IMR-90 (cell line): ENCODE results near the gene VSIG10L. TPM values are rescaled to one million over a fixed set of nuclear protein-coding genes. Genes with fewer than 3 reads are reported as not detected.

Source experiments
- ATAC-seq: fragments of 200-7000 bp; cut with Tn5 transposase; 2 replicates; pipeline ENCODE4 v1.9.1; 2020; ENCODE audit warnings: low read depth, mild to moderate bottlenecking, moderate library complexity
- BruUV-seq: library from RNA; stranded (reverse); fragments of 400-500 nt; replicated peaks from 2 replicates; lab custom pipeline; 2021; lab: Mats Ljungman, UMichigan
- CTCF ChIA-PET: fragments of 300-600 bp; formaldehyde crosslinking; extraction: SDS; loops from one replicate; lab custom pipeline; 2021; ENCODE audit warnings: antibody characterized with exemption; lab: Yijun Ruan, JAX
- POLR2A ChIA-PET: fragments of 300-600 bp; sonication (Branson Sonifier 250); formaldehyde crosslinking; loops from one replicate; lab custom pipeline; 2022; ENCODE audit warnings: antibody characterized with exemption; ENCODE audit not compliant: unreplicated experiment; lab: Charles Lee
- DNase-seq: peaks from one replicate; pipeline ENCODE4 v3.0.0; 2013
- H2AFZ ChIP-seq: replicated peaks from 2 replicates; pipeline ENCODE3; 2013; ENCODE audit warnings: low read length, mild to moderate bottlenecking; ENCODE audit not compliant: poor library complexity
- H2AK5ac ChIP-seq: 2 replicates; pipeline ENCODE4 v1.6.1; 2013; ENCODE audit warnings: low read depth, low read length, inconsistent platforms
- H2AK9ac ChIP-seq: replicated peaks from 2 replicates; pipeline ENCODE3; 2013; ENCODE audit warnings: mild to moderate bottlenecking, low read depth, low read length, moderate library complexity; ENCODE audit not compliant: poor library complexity
- H2BK120ac ChIP-seq: 2 replicates; pipeline ENCODE4 v1.6.1; 2013; ENCODE audit warnings: low read depth, low read length, inconsistent platforms
- H2BK15ac ChIP-seq: 3 replicates; pipeline ENCODE4 v1.6.1; 2013; ENCODE audit warnings: low read depth, low read length, inconsistent platforms
- H2BK20ac ChIP-seq: 2 replicates; pipeline ENCODE4 v1.6.1; 2013; ENCODE audit warnings: low read depth, mild to moderate bottlenecking, inconsistent platforms, low read length, moderate library complexity
- H2BK5ac ChIP-seq: 2 replicates; pipeline ENCODE4 v1.6.1; 2013; ENCODE audit warnings: mild to moderate bottlenecking, low read depth, low read length, inconsistent platforms; ENCODE audit not compliant: poor library complexity, severe bottlenecking
- H3K14ac ChIP-seq: replicated peaks from 2 replicates; pipeline ENCODE4 v1.6.1; 2013; ENCODE audit warnings: low read depth, low read length, inconsistent platforms
- H3K18ac ChIP-seq: 2 replicates; pipeline ENCODE4 v1.6.1; 2013; ENCODE audit warnings: low read depth, low read length, control low read depth
- H3K23ac ChIP-seq: 2 replicates; pipeline ENCODE4 v1.6.1; 2013; ENCODE audit warnings: low read depth, low read length, inconsistent platforms
- H3K27ac ChIP-seq: 2 replicates; pipeline ENCODE4 v1.5.1; 2013; ENCODE audit warnings: mild to moderate bottlenecking, control low read depth, low read length; ENCODE audit not compliant: insufficient read depth
- H3K27me3 ChIP-seq: 2 replicates; pipeline ENCODE4 v1.6.1; 2013; ENCODE audit warnings: low read length; ENCODE audit not compliant: control insufficient read depth, insufficient read depth
- H3K36me3 ChIP-seq: 2 replicates; pipeline ENCODE4 v1.6.1; 2013; ENCODE audit warnings: low read length, mixed read lengths; ENCODE audit not compliant: control insufficient read depth, insufficient read depth
- H3K4ac ChIP-seq: 2 replicates; pipeline ENCODE4 v1.6.1; 2013; ENCODE audit warnings: low read depth, low read length, inconsistent platforms
- H3K4me1 ChIP-seq: 2 replicates; pipeline ENCODE4 v1.6.1; 2013; ENCODE audit warnings: low read length, mixed read lengths; ENCODE audit not compliant: control insufficient read depth, insufficient read depth
- H3K4me2 ChIP-seq: 2 replicates; pipeline ENCODE4 v1.6.1; 2013; ENCODE audit warnings: low read depth, mild to moderate bottlenecking, control low read depth, low read length, moderate library complexity
- H3K4me3 ChIP-seq: 2 replicates; pipeline ENCODE4 v1.5.1; 2013; ENCODE audit warnings: low read depth, mild to moderate bottlenecking, control low read depth, low read length, moderate library complexity; ENCODE audit not compliant: insufficient read depth
- H3K56ac ChIP-seq: 2 replicates; pipeline ENCODE4 v1.6.1; 2013; ENCODE audit warnings: low read length, inconsistent platforms; ENCODE audit not compliant: insufficient read depth; ENCODE audit errors: extremely low read depth
- H3K79me1 ChIP-seq, 2 experiments: 2 replicates each; pipeline ENCODE4 v1.6.1; 2013; ENCODE audit warnings: low read length in 2 of 2, inconsistent platforms in 1 of 2, low read depth in 1 of 2
- H3K9ac ChIP-seq: 2 replicates; pipeline ENCODE4 v1.6.1; 2013; ENCODE audit warnings: low read depth, low read length, control low read depth
- H3K9me1 ChIP-seq: 2 replicates; pipeline ENCODE4 v1.6.1; 2013; ENCODE audit warnings: low read length, inconsistent platforms; ENCODE audit not compliant: insufficient read depth
- H3K9me3 ChIP-seq: 2 replicates; pipeline ENCODE4 v1.6.1; 2013; ENCODE audit warnings: low read length; ENCODE audit not compliant: control insufficient read depth, insufficient read depth
- H4K20me1 ChIP-seq: 2 replicates; pipeline ENCODE4 v1.6.1; 2013; ENCODE audit warnings: low read length, inconsistent platforms; ENCODE audit not compliant: insufficient read depth
- H4K5ac ChIP-seq: 2 replicates; pipeline ENCODE4 v1.6.1; 2013; ENCODE audit warnings: mild to moderate bottlenecking, low read depth, low read length, control low read depth
- H4K8ac ChIP-seq, 2 experiments: 2 replicates each; pipeline ENCODE4 v1.6.1; 2013; ENCODE audit warnings: low read depth in 2 of 2, low read length in 2 of 2, control low read depth in 1 of 2, inconsistent platforms in 1 of 2
- H4K91ac ChIP-seq: 2 replicates; pipeline ENCODE4 v1.6.1; 2013; ENCODE audit warnings: low read depth, low read length, inconsistent platforms; ENCODE audit not compliant: insufficient read depth
- BHLHE40 ChIP-seq: fragments of 150-350 bp; IDR thresholded peaks from 2 replicates; pipeline ENCODE4 v1.6.1; 2016; ENCODE audit warnings: mild to moderate bottlenecking, low read depth, low read length
- ELK1 ChIP-seq: fragments of 150-350 bp; IDR thresholded peaks from 2 replicates; pipeline ENCODE4 v1.6.1; 2016; ENCODE audit warnings: low read depth, mild to moderate bottlenecking, low read length, moderate library complexity, borderline replicate concordance
- FOS ChIP-seq: fragments of 150-350 bp; IDR thresholded peaks from 2 replicates; pipeline ENCODE4 v1.6.1; 2016; ENCODE audit warnings: low read depth, low read length
- MAZ ChIP-seq: IDR thresholded peaks from 2 replicates; pipeline ENCODE4 v1.6.1; 2012; ENCODE audit warnings: low read depth, mild to moderate bottlenecking, low read length, improper control_type of control experiment, moderate library complexity, borderline replicate concordance
- NFE2L2 ChIP-seq: fragments of 150-350 bp; IDR thresholded peaks from 2 replicates; pipeline ENCODE4 v1.6.1; 2016; ENCODE audit warnings: low read depth, mild to moderate bottlenecking, low read length
- POLR2A ChIP-seq: IDR thresholded peaks from 2 replicates; pipeline ENCODE4 v1.6.1; 2012; ENCODE audit warnings: mild to moderate bottlenecking, low read depth, low read length
- RCOR1 ChIP-seq: IDR thresholded peaks from 2 replicates; pipeline ENCODE4 v1.6.1; 2012; ENCODE audit warnings: mild to moderate bottlenecking, low read length, improper control_type of control experiment; ENCODE audit not compliant: insufficient replicate concordance
- RFX5 ChIP-seq: IDR thresholded peaks from 2 replicates; pipeline ENCODE4 v1.8.0; 2012; ENCODE audit warnings: low read depth, mild to moderate bottlenecking, low read length, moderate library complexity
- SMC3 ChIP-seq: fragments of 150-350 bp; IDR thresholded peaks from 2 replicates; pipeline ENCODE4 v1.6.1; 2016; ENCODE audit warnings: low read depth, mild to moderate bottlenecking, antibody characterized with exemption, low read length, moderate library complexity
- USF2 ChIP-seq: fragments of 150-350 bp; IDR thresholded peaks from 2 replicates; pipeline ENCODE4 v1.6.1; 2017; ENCODE audit warnings: mild to moderate bottlenecking, antibody characterized with exemption, low read length, low read depth
- WGBS, 2 experiments: methylation state at CpG; one replicate each; pipeline versions ENCODE4 v1.1.5 to v1.1.7; 2013; ENCODE audit warnings: missing lambda C conversion rate in 2 of 2; ENCODE audit not compliant: insufficient read length in 1 of 2; ENCODE audit errors: extremely low coverage in 2 of 2; 5-methylcytosine and 5-hydroxymethylcytosine counted together
- dilution Hi-C: fragments of 300-500 bp; cut with HindIII; formaldehyde crosslinking; loops from one replicate; pipeline ENCODE4 v1.14.3; 2018; ENCODE audit warnings: low sequenced_read_pairs; ENCODE audit not compliant: unreplicated experiment
- in situ Hi-C: fragments of 300-500 bp; cut with MboI; formaldehyde crosslinking; loops from 3 replicates; pipeline ENCODE4 v1.14.3; 2019; ENCODE audit warnings: low sequenced_read_pairs, inconsistent platforms, mixed read lengths
- intact Hi-C: fragments of 100-400 bp; cut with micrococcal nuclease; formaldehyde crosslinking; loops from 2 replicates; pipeline ENCODE4 v1.10.0; 2022
- polyA plus RNA-seq, 3 experiments: library from polyadenylated mRNA; depleted of rRNA; stranded (reverse); fragments of >200 nt; gene quantifications; 2 replicates each; pipeline ENCODE4 v1.2.3, GENCODE V29; 2012; ENCODE audit warnings: low replicate concordance in 1 of 3
- total RNA-seq: library from RNA; depleted of rRNA; stranded (reverse); fragments of >200 nt; gene quantifications from 2 replicates; pipeline ENCODE4 v1.2.3, GENCODE V29; 2012

Gene VSIG10L
- total and polyA plus RNA-seq, 2 of the 4 experiments (the other 2 are of a cell fraction): 0.18 to 1.2 TPM

- H3K18ac ChIP-seq: no peak overlapping the region
- no peak overlapping the region; a peak in 1 of 4 replicates for H4K8ac ChIP-seq
- ATAC-seq: no peak
- no peak overlapping the region for H3K27ac ChIP-seq
- H2AK5ac ChIP-seq: peak overlapping the region; percentile 4; the same call in 1 of the 2 replicates
- 93% methylated on average over 7 of the region's 15 CpGs; no CpG with 5 or more reads in 1 of the 2 experiments for WGBS, 2 experiments
- H3K79me1 ChIP-seq: peaks cover 12 to 47% of the 10 kb centered on the region in 2 experiments; a peak in 3 of 4 replicates
- no peak overlapping the region for H3K23ac ChIP-seq
- no peak for TF ChIP-seq NFE2L2
- TF ChIP-seq USF2: no peak
- TF ChIP-seq RFX5: no peak
- no peak for TF ChIP-seq POLR2A
- TF ChIP-seq ELK1: no peak
- TF ChIP-seq MAZ: no peak
- no peak for TF ChIP-seq RCOR1
- TF ChIP-seq SMC3: no peak
- TF ChIP-seq BHLHE40: no peak
- TF ChIP-seq FOS: no peak
- no peaks in the 10 kb centered on the region for H3K27me3 ChIP-seq
- peaks cover 18% of the 10 kb centered on the region for H3K4me1 ChIP-seq
- no peaks in the 10 kb centered on the region for H3K9me3 ChIP-seq
- H2BK120ac ChIP-seq: no peak overlapping the region
- H2BK5ac ChIP-seq: no peak overlapping the region
- no peak overlapping the region for H3K4ac ChIP-seq
- H3K4me3 ChIP-seq: no peak overlapping the region
- no peak for DNase-seq
- H3K56ac ChIP-seq: no peak overlapping the region
- BruUV-seq: no TSS peak
- in situ Hi-C loops (no loop called here), intact Hi-C loops (no loop called here), dilution Hi-C loops (no loop called here)
- POLR2A ChIA-PET: no interaction called here
- H4K5ac ChIP-seq: no peak overlapping the region
- peak overlapping the region; percentile 0 for H2AK9ac ChIP-seq
- no peak overlapping the region for H2BK20ac ChIP-seq
- CTCF ChIA-PET: no interaction called here
- H2BK15ac ChIP-seq: no peak overlapping the region
- peaks cover 15% of the 10 kb centered on the region for H3K9me1 ChIP-seq
- H3K14ac ChIP-seq: no peak overlapping the region
- H2AFZ ChIP-seq: no peak overlapping the region
- peaks cover 1% of the 10 kb centered on the region for H4K20me1 ChIP-seq
- H3K9ac ChIP-seq: no peak overlapping the region
- no peak overlapping the region for H4K91ac ChIP-seq
- H3K36me3 ChIP-seq: no peaks in the 10 kb centered on the region
- no peak overlapping the region for H3K4me2 ChIP-seq
Measured at GRCh38 chr19:51364200-51365106, 22.5 kb upstream of the VSIG10L start.
